HL-60 (cell line): ENCODE results near the gene CH25H.

Experiments used
- GABPA ChIP-seq: IDR thresholded peaks from 2 replicates; pipeline ENCODE4 v1.6.1; 2012; ENCODE audit warnings: low read depth
- POLR2AphosphoS5 ChIP-seq: IDR thresholded peaks from 2 replicates; pipeline ENCODE4 v1.6.1; 2012; ENCODE audit warnings: low read depth
- SPI1 ChIP-seq: IDR thresholded peaks from 2 replicates; pipeline ENCODE4 v1.6.1; 2012; ENCODE audit warnings: low read depth, mild to moderate bottlenecking, borderline replicate concordance
- TF ChIP-seq, protein P1 (sequence below): IDR thresholded peaks from one replicate; pipeline ENCODE4 v1.5.1; 2011; ENCODE audit warnings: low read length, control low read depth, inconsistent platforms; ENCODE audit not compliant: insufficient read depth

- TF ChIP-seq POLR2AphosphoS5 (no peak), GABPA (no peak), SPI1 (no peak)
- TF ChIP-seq, protein P1, sequence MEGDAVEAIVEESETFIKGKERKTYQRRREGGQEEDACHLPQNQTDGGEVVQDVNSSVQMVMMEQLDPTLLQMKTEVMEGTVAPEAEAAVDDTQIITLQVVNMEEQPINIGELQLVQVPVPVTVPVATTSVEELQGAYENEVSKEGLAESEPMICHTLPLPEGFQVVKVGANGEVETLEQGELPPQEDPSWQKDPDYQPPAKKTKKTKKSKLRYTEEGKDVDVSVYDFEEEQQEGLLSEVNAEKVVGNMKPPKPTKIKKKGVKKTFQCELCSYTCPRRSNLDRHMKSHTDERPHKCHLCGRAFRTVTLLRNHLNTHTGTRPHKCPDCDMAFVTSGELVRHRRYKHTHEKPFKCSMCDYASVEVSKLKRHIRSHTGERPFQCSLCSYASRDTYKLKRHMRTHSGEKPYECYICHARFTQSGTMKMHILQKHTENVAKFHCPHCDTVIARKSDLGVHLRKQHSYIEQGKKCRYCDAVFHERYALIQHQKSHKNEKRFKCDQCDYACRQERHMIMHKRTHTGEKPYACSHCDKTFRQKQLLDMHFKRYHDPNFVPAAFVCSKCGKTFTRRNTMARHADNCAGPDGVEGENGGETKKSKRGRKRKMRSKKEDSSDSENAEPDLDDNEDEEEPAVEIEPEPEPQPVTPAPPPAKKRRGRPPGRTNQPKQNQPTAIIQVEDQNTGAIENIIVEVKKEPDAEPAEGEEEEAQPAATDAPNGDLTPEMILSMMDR, result no peak
These were observed 41.2 kb downstream of the CH25H start for GRCh38 chr10:89165923-89166322.
